Gastrocnemius medialis (tissue), 4 donors: Measurements from ENCODE around the gene ANKRD31.

Experiments used
- CTCF ChIP-seq, 5 experiments: fragments of 450-650 bp in 3 of 5; fragments of 200-600 bp in 2 of 5; sonication (generic) in 2 of 5; IDR thresholded peaks in 4 of 5; conservative IDR thresholded peaks in 1 of 5; 1 replicate in 4 of 5; 2 replicates in 1 of 5; pipeline ENCODE4 v1.5.1; 2016 to 2019; ENCODE audit warnings: antibody characterized with exemption in 5 of 5, mild to moderate bottlenecking in 3 of 5, moderate library complexity in 3 of 5
- POLR2A ChIP-seq, 2 donors: fragments of 450-650 bp; IDR thresholded peaks; one replicate each; pipeline ENCODE4 v1.6.1; 2017; ENCODE audit warnings: antibody characterized with exemption in 2 of 2, mild to moderate bottlenecking in 2 of 2, moderate library complexity in 2 of 2

GRCh38 chr5:75262271-75262670 lies 25.6 kb upstream of the ANKRD31 start:
- TF ChIP-seq CTCF (IDR thresholded peaks at IDR 0.05 in 4 of 5, conservative IDR thresholded peaks at IDR 0.05 in 1 of 5) (no peak), POLR2A (IDR thresholded peaks at IDR 0.05) (no peak)
